Effector memory CD4-positive, alpha-beta T cell (primary cell): ENCODE measurements around the gene CSTB.

ENCODE experiments used
- DNase-seq, 3 donors: peaks; one replicate each; pipeline ENCODE4 v3.0.0-alpha.2; 2020
- H3K27ac ChIP-seq: 2 replicates; pipeline ENCODE4 v1.7.0; 2013; ENCODE audit warnings: mild to moderate bottlenecking, low read length, moderate library complexity; ENCODE audit not compliant: insufficient read depth, poor library complexity, severe bottlenecking
- H3K27me3 ChIP-seq: replicated peaks from 2 replicates; pipeline ENCODE4 v1.7.0; 2013; ENCODE audit warnings: mild to moderate bottlenecking, low read length; ENCODE audit not compliant: insufficient read depth, control insufficient read depth, poor library complexity, severe bottlenecking
- H3K36me3 ChIP-seq: 2 replicates; pipeline ENCODE4 v1.7.0; 2013; ENCODE audit warnings: mild to moderate bottlenecking, low read length, moderate library complexity; ENCODE audit not compliant: control insufficient read depth, insufficient read depth
- H3K4me1 ChIP-seq: 2 replicates; pipeline ENCODE4 v1.7.0; 2013; ENCODE audit warnings: low read length, mild to moderate bottlenecking; ENCODE audit not compliant: control insufficient read depth, insufficient read depth, poor library complexity, severe bottlenecking
- H3K4me3 ChIP-seq: 2 replicates; pipeline ENCODE4 v1.7.0; 2013; ENCODE audit warnings: low read length, low read depth, mild to moderate bottlenecking; ENCODE audit not compliant: insufficient read depth, poor library complexity, severe bottlenecking
- H3K9me3 ChIP-seq: 2 replicates; pipeline ENCODE4 v1.7.0; 2013; ENCODE audit warnings: mild to moderate bottlenecking, low read length, moderate library complexity; ENCODE audit not compliant: control insufficient read depth

The CSTB gene

DNA sequence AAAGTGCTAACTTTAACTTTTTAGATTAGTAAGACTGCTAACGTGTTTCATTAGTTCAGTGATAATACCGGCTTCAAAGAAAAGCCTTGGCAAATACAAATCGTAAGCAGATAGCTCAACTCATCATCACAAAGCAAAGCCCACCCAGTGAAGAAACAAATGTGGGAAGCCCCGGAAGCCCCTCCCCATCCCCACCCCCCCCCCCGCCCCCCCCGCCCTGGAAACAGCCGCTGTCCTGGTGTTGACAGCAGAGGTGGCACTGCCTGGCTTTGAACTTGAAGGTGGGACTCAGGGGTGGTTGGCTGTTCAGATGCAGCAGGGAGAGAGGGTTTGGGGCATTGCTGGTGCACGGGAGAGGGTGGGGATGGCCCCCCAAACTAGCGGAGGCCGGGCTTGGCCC lies 43.0 kb downstream of the CSTB start:
- H3K27ac ChIP-seq: no peak overlapping the region
- H3K4me1 ChIP-seq: peaks cover 8% of the 10 kb centered on the region
- no peaks in the 10 kb centered on the region for H3K27me3 ChIP-seq
- peak in 1 of 3 donors; percentile 34 for DNase-seq
- H3K9me3 ChIP-seq: no peaks in the 10 kb centered on the region
- H3K36me3 ChIP-seq: no peaks in the 10 kb centered on the region
- no peak overlapping the region for H3K4me3 ChIP-seq

- H3K4me1 ChIP-seq: peaks cover 17% of the 10 kb centered on the region
- no peak overlapping the region for H3K4me3 ChIP-seq
- H3K9me3 ChIP-seq: no peaks in the 10 kb centered on the region
- no peaks in the 10 kb centered on the region for H3K36me3 ChIP-seq
- no peaks in the 10 kb centered on the region for H3K27me3 ChIP-seq
- H3K27ac ChIP-seq: no peak overlapping the region
- no peak for DNase-seq
Measured at GRCh38 chr21:43731891-43732711, 44.0 kb downstream of the CSTB start.

GRCh38 chr21:43731476-43731875 lies 44.6 kb downstream of the CSTB start:
- Histone ChIP-seq H3K27me3 (no peaks in the 10 kb centered on the region), H3K36me3 (no peaks in the 10 kb centered on the region), H3K4me3 (no peak overlapping the region), H3K27ac (no peak overlapping the region), H3K4me1 (peaks cover 23% of the 10 kb centered on the region), H3K9me3 (no peaks in the 10 kb centered on the region)
- DNase-seq: no peak

GRCh38 chr21:43728467-43729390 lies 47.4 kb downstream of the CSTB start:
- Histone ChIP-seq H3K4me3 (peak overlapping the region; percentile 44), H3K36me3 (peaks cover 7% of the 10 kb centered on the region), H3K9me3 (no peaks in the 10 kb centered on the region), H3K4me1 (peaks cover 23% of the 10 kb centered on the region), H3K27ac (peak overlapping the region; percentile 65), H3K27me3 (no peaks in the 10 kb centered on the region)
- peak; percentile 75 to 84 (median 84) for DNase-seq

DNA sequence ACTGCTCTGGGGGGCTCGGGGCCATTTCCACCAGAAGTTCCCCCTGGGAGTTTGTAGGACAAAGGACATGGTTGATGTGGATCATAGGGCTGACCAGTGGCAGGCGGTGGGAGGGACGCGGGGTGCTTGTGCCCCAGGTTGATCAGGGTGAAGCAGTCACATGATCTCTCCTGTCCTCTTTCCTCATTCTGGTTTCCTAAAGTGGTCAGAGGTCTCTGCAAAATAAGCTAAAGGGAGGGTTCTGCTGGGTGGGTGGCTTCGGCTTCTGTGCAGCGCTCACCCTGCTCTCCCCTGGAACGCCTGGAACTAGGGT lies 48.0 kb downstream of the CSTB start:
- Histone ChIP-seq H3K4me1 (peaks cover 23% of the 10 kb centered on the region), H3K36me3 (peaks cover 12% of the 10 kb centered on the region)

GRCh38 chr21:43727519-43728153 lies 48.5 kb downstream of the CSTB start:
- Histone ChIP-seq H3K36me3 (peaks cover 12% of the 10 kb centered on the region), H3K4me1 (peaks cover 23% of the 10 kb centered on the region), H3K27me3 (no peaks in the 10 kb centered on the region), H3K27ac (peak overlapping the region; percentile 65), H3K4me3 (peak overlapping the region; percentile 44), H3K9me3 (no peaks in the 10 kb centered on the region)
- no peak for DNase-seq

More for the DNA sequence above, 48.0 kb downstream of the CSTB start:
- Histone ChIP-seq H3K27ac (peak overlapping the region; percentile 65), H3K9me3 (no peaks in the 10 kb centered on the region), H3K27me3 (no peaks in the 10 kb centered on the region), H3K4me3 (peak overlapping the region; percentile 44)
- no peak for DNase-seq

GRCh38 chr21:43726686-43727518 lies 49.2 kb downstream of the CSTB start:
- Histone ChIP-seq H3K27ac (no peak overlapping the region), H3K4me1 (peaks cover 23% of the 10 kb centered on the region), H3K9me3 (no peaks in the 10 kb centered on the region), H3K36me3 (peaks cover 12% of the 10 kb centered on the region), H3K27me3 (no peaks in the 10 kb centered on the region), H3K4me3 (peak overlapping the region; percentile 44)
- DNase-seq: no peak
